ENCODE data around the gene TLN1. TPM values are rescaled to one million over a fixed set of nuclear protein-coding genes. Genes with fewer than 3 reads are reported as not detected.

Gene TLN1
- total RNA-seq, 2 experiments from 2014 or later = 98.8 to 177 TPM

- no peak overlapping the region for H3K4me2 ChIP-seq (ENCODE audit: low read length)
- H3K79me2 ChIP-seq (ENCODE audit: insufficient read depth, low read depth, low read length) = peaks cover 36% of the 10 kb centered on the region
Observed at GRCh38 chr9:35743452-35743851, 11.5 kb upstream of the TLN1 start.

GRCh38 chr9:35741740-35742139 is 9.7 kb upstream of the TLN1 start:
- CTCF ChIA-PET (ENCODE audit: unreplicated experiment) = no interaction called here
- peaks cover 82% of the 10 kb centered on the region for H3K36me3 ChIP-seq (ENCODE audit: insufficient read depth, low read length)
- no peaks in the 10 kb centered on the region for H3K9me3 ChIP-seq (ENCODE audit: low read length)
- H3K4me3 ChIP-seq (ENCODE audit: low read depth, low read length, poor library complexity, severe bottlenecking) = no peak overlapping the region
- no peak for TF ChIP-seq CTCF (conservative IDR thresholded peaks at IDR 0.05; ENCODE audit: low read length)
- no peak for TF ChIP-seq EZH2phosphoT487 (IDR thresholded peaks at IDR 0.05; ENCODE audit: borderline replicate concordance, low read depth, low read length)
- peaks cover 4% of the 10 kb centered on the region; the same call in 1 of the 2 replicates for H4K20me1 ChIP-seq (ENCODE audit: insufficient read depth, low read length)
- no peak overlapping the region for H3K27ac ChIP-seq (ENCODE audit: low read depth, low read length, poor library complexity, severe bottlenecking)
- peaks cover 22% of the 10 kb centered on the region for H3K4me1 ChIP-seq (ENCODE audit: insufficient read depth, low read length, poor library complexity, severe bottlenecking)
- intact Hi-C loops (cut with micrococcal nuclease; ENCODE audit: unreplicated experiment) = no loop called here
- no peaks in the 10 kb centered on the region for H3K9me2 ChIP-seq (ENCODE audit: insufficient read depth, low read length)
- H3K4me2 ChIP-seq (ENCODE audit: low read length) = no peak overlapping the region
- no peak overlapping the region for H2AFZ ChIP-seq (ENCODE audit: low read length)
- POLR2A ChIA-PET = interaction anchor here (0.7 kb wide), 1 partner anchor 21 kb away, joined by 5 read pairs; no protein-coding TSS in a partner anchor
- no peak for DNase-seq (ENCODE audit: low spot score)
- no TSS peak for BruUV-seq (replicated peaks)
- peaks cover 19% of the 10 kb centered on the region for H3K79me2 ChIP-seq (ENCODE audit: insufficient read depth, low read depth, low read length)

More at GRCh38 chr9:35743452-35743851, 11.5 kb upstream of the TLN1 start:
- DNase-seq (ENCODE audit: low spot score) = no peak
- Histone ChIP-seq H3K36me3 (ENCODE audit: insufficient read depth, low read length) (peaks cover 65% of the 10 kb centered on the region), H4K20me1 (ENCODE audit: insufficient read depth, low read length) (peaks cover 14% of the 10 kb centered on the region; the same call in 1 of the 2 replicates), H3K9me3 (ENCODE audit: low read length) (no peaks in the 10 kb centered on the region), H3K27ac (ENCODE audit: low read depth, low read length, poor library complexity, severe bottlenecking) (no peak overlapping the region), H2AFZ (ENCODE audit: low read length) (no peak overlapping the region), H3K9me2 (ENCODE audit: insufficient read depth, low read length) (no peaks in the 10 kb centered on the region), H3K4me1 (ENCODE audit: insufficient read depth, low read length, poor library complexity, severe bottlenecking) (peaks cover 34% of the 10 kb centered on the region), H3K4me3 (ENCODE audit: low read depth, low read length, poor library complexity, severe bottlenecking) (no peak overlapping the region)
- no TSS peak for BruUV-seq (replicated peaks)
- ChIA-PET CTCF (ENCODE audit: unreplicated experiment) (interaction anchor here (0.7 kb wide), 1 partner anchor 19 kb away, joined by 3 read pairs; no protein-coding TSS in a partner anchor), POLR2A (interaction anchor here (0.6 to 1.2 kb wide), 2 partner anchors 90 to 1678 kb away, joined by 3 read pairs; no protein-coding TSS in a partner anchor)
- intact Hi-C loops (cut with micrococcal nuclease; ENCODE audit: unreplicated experiment) = no loop called here
- TF ChIP-seq EZH2phosphoT487 (IDR thresholded peaks at IDR 0.05; ENCODE audit: borderline replicate concordance, low read depth, low read length) (no peak), CTCF (conservative IDR thresholded peaks at IDR 0.05; ENCODE audit: low read length) (no peak)

GRCh38 chr9:35740243-35740642 is 8.2 kb upstream of the TLN1 start:
- Histone ChIP-seq H3K27ac (ENCODE audit: low read depth, low read length, poor library complexity, severe bottlenecking) (no peak overlapping the region), H3K36me3 (ENCODE audit: insufficient read depth, low read length) (peaks cover 93% of the 10 kb centered on the region), H3K4me1 (ENCODE audit: insufficient read depth, low read length, poor library complexity, severe bottlenecking) (peaks cover 14% of the 10 kb centered on the region), H3K4me2 (ENCODE audit: low read length) (no peak overlapping the region), H2AFZ (ENCODE audit: low read length) (no peak overlapping the region), H3K4me3 (ENCODE audit: low read depth, low read length, poor library complexity, severe bottlenecking) (no peak overlapping the region), H4K20me1 (ENCODE audit: insufficient read depth, low read length) (no peaks in the 10 kb centered on the region), H3K79me2 (ENCODE audit: insufficient read depth, low read depth, low read length) (peaks cover 4% of the 10 kb centered on the region; the same call in 1 of the 2 replicates), H3K9me2 (ENCODE audit: insufficient read depth, low read length) (no peaks in the 10 kb centered on the region), H3K9me3 (ENCODE audit: low read length) (no peaks in the 10 kb centered on the region)
- no peak for DNase-seq (ENCODE audit: low spot score)
- ChIA-PET CTCF (ENCODE audit: unreplicated experiment) (interaction anchor here (0.6 kb wide), 1 partner anchor 8 kb away, joined by 3 read pairs; no protein-coding TSS in a partner anchor), POLR2A (interaction anchor here (0.6 to 1.0 kb wide), 2 partner anchors 9 to 12 kb away, joined by 3 read pairs; partner anchors contain the start of genes GBA2 and RGP1)
- no TSS peak for BruUV-seq (replicated peaks)
- intact Hi-C loops (cut with micrococcal nuclease; ENCODE audit: unreplicated experiment) = no loop called here
- TF ChIP-seq EZH2phosphoT487 (IDR thresholded peaks at IDR 0.05; ENCODE audit: borderline replicate concordance, low read depth, low read length) (no peak), CTCF (conservative IDR thresholded peaks at IDR 0.05; ENCODE audit: low read length) (no peak)

Data from OCI-LY7 (cell line).